BJ (cell line): ENCODE results near the gene JPT2. TPM values are rescaled to one million over a fixed set of nuclear protein-coding genes. Genes with fewer than 3 reads are reported as not detected.
"Not testable (repeated sequence)": the region's sequence is repeated elsewhere in the genome, so short reads cannot be mapped to it uniquely, and the experiment has no call there.

Experiments
- CTCF ChIA-PET: fragments of 350-600 bp; formaldehyde crosslinking; extraction: SDS; loops from one replicate; lab custom pipeline; 2021; ENCODE audit warnings: antibody characterized with exemption, inconsistent platforms; lab: Yijun Ruan, JAX
- POLR2A ChIA-PET: fragments of 300-600 bp; sonication (Branson Sonifier 250); formaldehyde crosslinking; extraction: SDS; loops from one replicate; lab custom pipeline; 2021; ENCODE audit warnings: antibody characterized with exemption; lab: Charles Lee
- DNase-seq: peaks from one replicate; pipeline ENCODE4 v3.0.0-alpha.2; 2011; ENCODE audit warnings: low read depth
- H3K27me3 ChIP-seq: 2 replicates; pipeline ENCODE4 v1.6.0; 2011; ENCODE audit warnings: low read length; ENCODE audit not compliant: control insufficient read depth, insufficient read depth
- H3K36me3 ChIP-seq: 2 replicates; pipeline ENCODE4 v1.5.1; 2011; ENCODE audit warnings: low read length; ENCODE audit not compliant: control insufficient read depth, insufficient read depth
- H3K4me3 ChIP-seq: 2 replicates; pipeline ENCODE4 v1.5.1; 2011; ENCODE audit warnings: low read depth, mild to moderate bottlenecking, control low read depth, low read length
- polyA plus RNA-seq: library from polyadenylated mRNA; depleted of rRNA; stranded (reverse); fragments of >200 nt; gene quantifications from 2 replicates; pipeline ENCODE4 v1.2.3, GENCODE V29; 2011
- TF ChIP-seq, protein P1 (sequence below): IDR thresholded peaks from 2 replicates; pipeline ENCODE4 v1.5.1; 2011; ENCODE audit warnings: low read depth, mild to moderate bottlenecking, control low read depth, inconsistent platforms, low read length, moderate library complexity; ENCODE audit not compliant: insufficient read depth

The JPT2 gene
- polyA plus RNA-seq, 1 experiment, result 46.2 TPM

DNA sequence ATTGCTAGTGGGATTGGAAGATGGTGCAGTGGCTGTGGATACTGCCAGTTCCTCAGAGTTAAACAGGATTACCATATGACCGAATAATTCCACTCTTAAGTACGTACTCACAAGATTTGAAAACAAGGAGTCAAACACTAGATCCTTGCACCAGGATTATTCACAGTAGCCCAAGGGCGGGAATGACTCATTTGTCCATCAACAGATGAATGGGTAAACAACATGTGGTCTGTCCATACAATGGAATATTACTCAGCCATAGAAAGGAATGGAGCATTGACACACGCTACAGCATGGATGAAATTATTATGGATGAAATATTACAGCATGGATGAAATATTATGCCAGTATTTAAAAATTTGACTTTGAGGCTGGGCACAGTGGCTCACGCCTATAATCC is 18.8 kb downstream of the JPT2 start:
- Histone ChIP-seq H3K36me3 (peaks cover 15% of the 10 kb centered on the region), H3K27me3 (no peaks in the 10 kb centered on the region), H3K4me3 (no peak overlapping the region)
- TF ChIP-seq, protein P1, sequence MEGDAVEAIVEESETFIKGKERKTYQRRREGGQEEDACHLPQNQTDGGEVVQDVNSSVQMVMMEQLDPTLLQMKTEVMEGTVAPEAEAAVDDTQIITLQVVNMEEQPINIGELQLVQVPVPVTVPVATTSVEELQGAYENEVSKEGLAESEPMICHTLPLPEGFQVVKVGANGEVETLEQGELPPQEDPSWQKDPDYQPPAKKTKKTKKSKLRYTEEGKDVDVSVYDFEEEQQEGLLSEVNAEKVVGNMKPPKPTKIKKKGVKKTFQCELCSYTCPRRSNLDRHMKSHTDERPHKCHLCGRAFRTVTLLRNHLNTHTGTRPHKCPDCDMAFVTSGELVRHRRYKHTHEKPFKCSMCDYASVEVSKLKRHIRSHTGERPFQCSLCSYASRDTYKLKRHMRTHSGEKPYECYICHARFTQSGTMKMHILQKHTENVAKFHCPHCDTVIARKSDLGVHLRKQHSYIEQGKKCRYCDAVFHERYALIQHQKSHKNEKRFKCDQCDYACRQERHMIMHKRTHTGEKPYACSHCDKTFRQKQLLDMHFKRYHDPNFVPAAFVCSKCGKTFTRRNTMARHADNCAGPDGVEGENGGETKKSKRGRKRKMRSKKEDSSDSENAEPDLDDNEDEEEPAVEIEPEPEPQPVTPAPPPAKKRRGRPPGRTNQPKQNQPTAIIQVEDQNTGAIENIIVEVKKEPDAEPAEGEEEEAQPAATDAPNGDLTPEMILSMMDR, result no peak
- POLR2A ChIA-PET, result no interaction called here
- CTCF ChIA-PET, result interaction anchor here (0.9 kb wide), 1 partner anchor 9 kb away, joined by 3 read pairs; the partner anchor contains the start of gene MAPK8IP3
- DNase-seq, result no peak

DNA sequence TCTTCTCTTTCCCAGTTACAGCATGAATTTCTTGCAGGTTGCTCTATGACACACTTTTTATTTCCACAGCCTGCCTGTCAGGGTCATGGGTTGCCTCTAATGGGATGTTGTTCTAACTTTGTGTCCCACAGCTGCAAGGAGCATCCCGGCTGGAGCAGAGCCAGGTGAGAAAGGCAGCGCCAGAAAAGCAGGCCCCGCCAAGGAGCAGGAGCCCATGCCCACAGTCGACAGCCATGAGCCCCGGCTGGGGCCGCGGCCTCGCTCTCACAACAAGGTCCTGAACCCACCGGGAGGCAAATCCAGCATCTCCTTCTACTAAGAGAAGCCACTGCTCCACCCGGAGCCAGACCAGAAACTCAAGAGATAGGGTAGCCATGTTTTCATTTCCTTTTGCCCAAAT is 20.6 kb downstream of the JPT2 start:
- ChIA-PET CTCF (no interaction called here), POLR2A (no interaction called here)
- no peak for DNase-seq
- H3K36me3 ChIP-seq, result peaks cover 11% of the 10 kb centered on the region
- TF ChIP-seq, protein P1, result no peak
- H3K4me3 ChIP-seq, result no peak overlapping the region
- H3K27me3 ChIP-seq, result no peaks in the 10 kb centered on the region

DNA sequence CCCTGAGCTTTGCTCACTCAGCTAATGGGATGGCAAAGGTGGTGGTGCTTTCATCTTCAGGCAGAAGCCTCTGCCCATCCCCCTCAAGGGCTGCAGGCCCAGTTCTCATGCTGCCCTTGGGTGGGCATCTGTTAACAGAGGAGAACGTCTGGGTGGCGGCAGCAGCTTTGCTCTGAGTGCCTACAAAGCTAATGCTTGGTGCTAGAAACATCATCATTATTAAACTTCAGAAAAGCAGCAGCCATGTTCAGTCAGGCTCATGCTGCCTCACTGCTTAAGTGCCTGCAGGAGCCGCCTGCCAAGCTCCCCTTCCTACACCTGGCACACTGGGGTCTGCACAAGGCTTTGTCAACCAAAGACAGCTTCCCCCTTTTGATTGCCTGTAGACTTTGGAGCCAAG is 22.2 kb downstream of the JPT2 start:
- CTCF ChIA-PET, result interaction anchor here (0.9 kb wide), 1 partner anchor 19 kb away, joined by 3 read pairs; no protein-coding TSS in a partner anchor
- Histone ChIP-seq H3K36me3 (peaks cover 9% of the 10 kb centered on the region), H3K27me3 (no peaks in the 10 kb centered on the region), H3K4me3 (no peak overlapping the region)
- no peak for DNase-seq
- TF ChIP-seq, protein P1, result no peak
- POLR2A ChIA-PET, result no interaction called here

DNA sequence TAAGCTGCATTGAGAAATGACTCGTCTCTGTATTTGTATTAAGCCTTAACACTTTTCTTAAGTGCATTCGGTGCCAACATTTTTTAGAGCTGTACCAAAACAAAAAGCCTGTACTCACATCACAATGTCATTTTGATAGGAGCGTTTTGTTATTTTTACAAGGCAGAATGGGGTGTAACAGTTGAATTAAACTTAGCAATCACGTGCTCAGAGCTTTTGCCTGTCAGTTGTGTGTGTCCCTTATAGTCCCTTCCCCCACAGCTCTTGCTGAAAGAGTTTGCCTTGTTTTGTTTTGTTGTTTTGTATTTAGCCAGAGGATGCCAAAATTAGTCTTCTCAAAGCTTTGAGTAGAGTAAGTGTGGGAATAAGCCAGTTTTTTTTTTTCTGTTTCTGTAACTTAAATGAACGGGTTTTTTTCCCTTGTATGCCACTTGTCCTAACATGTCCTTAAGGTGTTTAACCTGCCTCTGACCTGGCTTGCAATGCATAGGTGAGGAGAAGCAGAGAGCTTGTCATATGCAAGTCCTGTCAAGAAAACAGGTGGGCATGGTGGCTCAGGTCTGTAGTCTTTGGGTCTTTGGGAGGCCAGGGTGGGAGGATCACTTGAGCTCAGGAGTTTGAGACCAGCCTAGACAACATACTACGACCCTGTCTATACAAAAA is 23.3 kb downstream of the JPT2 start:
- Histone ChIP-seq H3K4me3 (no peak overlapping the region), H3K36me3 (peaks cover 9% of the 10 kb centered on the region), H3K27me3 (no peaks in the 10 kb centered on the region)
- TF ChIP-seq, protein P1, result no peak
- ChIA-PET CTCF (interaction anchor here (0.7 kb wide), 1 partner anchor 72 kb away, joined by 4 read pairs; no protein-coding TSS in a partner anchor), POLR2A (no interaction called here)
- no peak for DNase-seq

DNA sequence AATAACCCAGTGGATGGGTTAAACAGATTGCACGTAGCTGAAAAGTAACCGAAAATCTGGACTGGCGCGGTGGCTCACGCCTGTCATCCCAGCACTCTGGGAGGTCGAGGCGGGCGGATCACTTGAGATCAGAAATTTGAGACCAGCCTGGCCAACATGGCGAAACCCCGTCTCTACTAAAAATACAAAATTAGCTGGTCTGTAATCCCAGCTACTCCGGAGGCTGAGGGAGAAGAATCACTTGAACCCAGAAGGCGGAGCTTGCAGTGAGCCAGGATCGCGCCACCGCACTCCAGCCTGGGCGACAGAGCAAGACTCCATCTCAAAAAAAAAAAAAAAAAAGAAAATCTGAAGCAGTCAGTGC is 27.2 kb downstream of the JPT2 start:
- CTCF ChIA-PET, result interaction anchor here (0.6 to 2.8 kb wide), 31 partner anchors 10 to 285 kb away, joined by 3 to 23 read pairs (median 4); partner anchors contain the start of genes EME2, JPT2, MRPS34 and NUBP2
- H3K4me3 ChIP-seq, result peak overlapping the region; percentile 98
- H3K36me3 ChIP-seq, H3K27me3 ChIP-seq, DNase-seq: not testable (repeated sequence)
- POLR2A ChIA-PET, result interaction anchor here (0.6 to 0.7 kb wide), 3 partner anchors 17 to 174 kb away, joined by 4 to 9 read pairs (median 6); partner anchors contain the start of gene EME2
